ENCODE results near the gene PRR5L.

DNA sequence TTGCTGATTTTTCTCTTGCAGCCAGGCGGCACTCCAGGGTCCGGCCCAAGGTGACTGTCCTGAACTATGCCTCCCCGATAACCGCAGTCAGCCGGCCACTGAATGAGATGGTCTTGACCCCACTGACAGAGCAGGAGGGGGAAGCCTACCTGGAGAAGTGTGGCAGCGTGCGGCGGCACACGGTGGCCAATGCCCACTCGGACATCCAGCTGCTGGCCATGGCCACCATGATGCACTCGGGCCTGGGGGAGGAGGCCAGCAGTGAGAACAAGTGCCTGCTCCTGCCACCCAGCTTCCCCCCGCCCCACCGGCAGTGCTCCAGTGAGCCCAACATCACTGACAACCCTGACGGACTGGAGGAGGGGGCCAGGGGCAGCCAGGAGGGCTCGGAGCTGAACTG is 166.2 kb downstream of the PRR5L start:
- no peak for TF ChIP-seq GATA3 (IDR thresholded peaks at IDR 0.05; ENCODE audit: low read depth, low read length)
- TF ChIP-seq GATA2 (IDR thresholded peaks at IDR 0.05; ENCODE audit: low read depth, low read length): no peak
